Spleen (tissue), 11 donors: ENCODE data around the gene ASCL5. TPM values are rescaled to one million over a fixed set of nuclear protein-coding genes. Genes with fewer than 3 reads are reported as not detected.

Experiments
- DNase-seq: peaks from one replicate; pipeline ENCODE4 v3.0.0-alpha.2; 2020
- H3K27ac ChIP-seq, 8 donors: fragments of 200-600 bp; sonication (generic) in 7 of 8; 1 replicate in 4 of 8; 2 replicates in 4 of 8; pipeline versions ENCODE4 v1.5.0 to v1.8.0; 2016 to 2021; ENCODE audit warnings: inconsistent platforms in 4 of 8, mild to moderate bottlenecking in 4 of 8, moderate library complexity in 1 of 8
- H3K27me3 ChIP-seq, 7 donors: fragments of 200-600 bp; sonication (generic) in 6 of 7; replicated peaks in 1 of 7; 1 replicate in 4 of 7; 2 replicates in 3 of 7; pipeline versions ENCODE4 v1.5.0 to v1.8.0; 2016 to 2021; ENCODE audit warnings: inconsistent platforms in 3 of 7, mild to moderate bottlenecking in 1 of 7
- H3K36me3 ChIP-seq, 6 donors: fragments of 200-600 bp; sonication (generic) in 5 of 6; 1 replicate in 4 of 6; 2 replicates in 2 of 6; pipeline versions ENCODE4 v1.5.0 to v1.8.0; 2016 to 2021; ENCODE audit warnings: inconsistent platforms in 2 of 6
- H3K4me1 ChIP-seq, 6 donors: fragments of 200-600 bp; sonication (generic) in 5 of 6; 1 replicate in 3 of 6; 2 replicates in 3 of 6; pipeline versions ENCODE4 v1.5.0 to v1.8.0; 2016 to 2021; ENCODE audit warnings: inconsistent platforms in 3 of 6
- H3K4me3 ChIP-seq, 8 donors: fragments of 200-600 bp; sonication (generic) in 7 of 8; 1 replicate in 4 of 8; 2 replicates in 4 of 8; pipeline versions ENCODE4 v1.5.0 to v1.8.0; 2016 to 2021; ENCODE audit warnings: inconsistent platforms in 4 of 8, mild to moderate bottlenecking in 4 of 8, moderate library complexity in 2 of 8
- H3K9me3 ChIP-seq, 8 donors: fragments of 200-600 bp; sonication (generic) in 7 of 8; 1 replicate in 4 of 8; 2 replicates in 4 of 8; pipeline versions ENCODE4 v1.5.0 to v1.8.0; 2016 to 2021; ENCODE audit warnings: inconsistent platforms in 4 of 8
- POLR2A ChIP-seq, 3 donors: fragments of 450-650 bp; IDR thresholded peaks; one replicate each; pipeline ENCODE4 v1.5.1; 2017; ENCODE audit warnings: antibody characterized with exemption in 3 of 3, mild to moderate bottlenecking in 1 of 3
- POLR2AphosphoS5 ChIP-seq, 3 donors: sonication (generic); formaldehyde crosslinking; IDR thresholded peaks; one replicate each; pipeline ENCODE4 v1.5.1; 2017; ENCODE audit warnings: antibody characterized with exemption in 3 of 3
- WGBS, 5 donors: extraction: QIAGEN DNeasy Blood & Tissue Kit in 3 of 5; methylation state at CpG; one replicate each; pipeline versions ENCODE4 v1.1.5 to v1.1.7; 2013 to 2018; 5-methylcytosine and 5-hydroxymethylcytosine counted together
- intact Hi-C: fragments of 100-400 bp; cut with DNase I; formaldehyde crosslinking; loops from one replicate; pipeline ENCODE4 v1.15.0; 2023; ENCODE audit warnings: low total_unique reads
- polyA plus RNA-seq, 3 donors: library from polyadenylated mRNA; stranded (reverse); fragments of 200-250 nt; gene quantifications; one replicate each; pipeline ENCODE4 v1.2.1, GENCODE V29; 2013
- total RNA-seq, 7 donors: library from RNA; depleted of rRNA in 3 of 7; stranded (reverse); fragments of >200 nt in 3 of 7; fragmentation: NEBNext Ultra II Directional in 4 of 7; extraction: Animal tissue kit (Norgen Biotek cat#: 25700) in 4 of 7; gene quantifications; one replicate each; pipeline versions ENCODE4 v1.1.0 to v1.2.1, GENCODE V29; 2016 to 2021
- TF ChIP-seq, protein P1 (sequence below), 11 experiments: fragments of 200-600 bp in 7 of 11; fragments of 450-650 bp in 4 of 11; sonication (generic) in 4 of 11; IDR thresholded peaks in 8 of 11; conservative IDR thresholded peaks in 3 of 11; 1 replicate in 7 of 11; 2 replicates in 4 of 11; pipeline versions ENCODE4 v1.4.0 to v1.8.0; 2016 to 2021; ENCODE audit warnings: antibody characterized with exemption in 11 of 11, inconsistent platforms in 4 of 11, mild to moderate bottlenecking in 1 of 11
- donor health status: healthy with polysubstance abuse.
- donor health status: DM: no; HTN: no; CAD: no; lungs with moderate emphysema.
- donor health status: DM: no; HTN: no; CAD: no.
- donor health status: Bipolar disorder and iron deficiency.
- donor health status: healthy.
- donor health status: DM: no; HTN: no; CAD: no.
- donor health status: DM: yes; HTN: yes; CAD: no.

ASCL5 gene
- total and polyA plus RNA-seq, 10 donors: 0.06 to 0.85 (median 0.09) TPM; not detected in 6

DNA sequence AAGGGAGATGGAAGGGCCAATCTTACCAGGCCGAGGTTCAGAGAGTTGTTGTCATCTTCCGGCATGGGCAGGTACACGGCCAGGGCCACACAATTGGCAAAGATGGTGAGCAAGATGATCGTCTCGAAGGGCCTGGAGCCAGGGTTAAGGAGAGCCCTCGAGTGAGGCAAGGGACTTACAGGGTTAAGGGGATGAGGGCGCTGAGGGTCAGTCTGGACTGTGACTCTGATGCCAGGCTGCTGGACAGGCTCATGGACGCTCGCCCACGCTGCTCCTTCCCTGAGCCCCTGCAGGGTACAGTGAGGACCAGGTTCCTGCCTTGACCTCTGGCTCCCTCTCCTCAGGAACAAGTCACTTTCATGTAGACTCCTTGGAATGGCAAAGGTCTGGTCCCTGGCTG, 16.8 kb downstream of the ASCL5 start:
- H3K27me3 ChIP-seq: peaks cover 0 to 23% (median 10%) of the 10 kb centered on the region in 7 donors
- no peaks in the 10 kb centered on the region for H3K9me3 ChIP-seq
- no peak for DNase-seq
- peaks cover 5 to 16% (median 10%) of the 10 kb centered on the region in 6 donors for H3K4me1 ChIP-seq
- intact Hi-C loops: loop anchor here (5.0 kb wide), 1 partner anchor 138 kb away; no protein-coding TSS in a partner anchor
- no peak for TF ChIP-seq POLR2AphosphoS5 (IDR thresholded peaks at IDR 0.05)
- TF ChIP-seq, protein P1, sequence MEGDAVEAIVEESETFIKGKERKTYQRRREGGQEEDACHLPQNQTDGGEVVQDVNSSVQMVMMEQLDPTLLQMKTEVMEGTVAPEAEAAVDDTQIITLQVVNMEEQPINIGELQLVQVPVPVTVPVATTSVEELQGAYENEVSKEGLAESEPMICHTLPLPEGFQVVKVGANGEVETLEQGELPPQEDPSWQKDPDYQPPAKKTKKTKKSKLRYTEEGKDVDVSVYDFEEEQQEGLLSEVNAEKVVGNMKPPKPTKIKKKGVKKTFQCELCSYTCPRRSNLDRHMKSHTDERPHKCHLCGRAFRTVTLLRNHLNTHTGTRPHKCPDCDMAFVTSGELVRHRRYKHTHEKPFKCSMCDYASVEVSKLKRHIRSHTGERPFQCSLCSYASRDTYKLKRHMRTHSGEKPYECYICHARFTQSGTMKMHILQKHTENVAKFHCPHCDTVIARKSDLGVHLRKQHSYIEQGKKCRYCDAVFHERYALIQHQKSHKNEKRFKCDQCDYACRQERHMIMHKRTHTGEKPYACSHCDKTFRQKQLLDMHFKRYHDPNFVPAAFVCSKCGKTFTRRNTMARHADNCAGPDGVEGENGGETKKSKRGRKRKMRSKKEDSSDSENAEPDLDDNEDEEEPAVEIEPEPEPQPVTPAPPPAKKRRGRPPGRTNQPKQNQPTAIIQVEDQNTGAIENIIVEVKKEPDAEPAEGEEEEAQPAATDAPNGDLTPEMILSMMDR (IDR thresholded peaks at IDR 0.05 in 8 of 11, conservative IDR thresholded peaks at IDR 0.05 in 3 of 11): no peak
- TF ChIP-seq POLR2A (IDR thresholded peaks at IDR 0.05): no peak
- no peak overlapping the region for H3K4me3 ChIP-seq
- WGBS, 5 donors: 80 to 95% (median 89%) methylated on average over 7 to 10 of the region's 10 CpGs
- no peaks in the 10 kb centered on the region for H3K36me3 ChIP-seq
- no peak overlapping the region for H3K27ac ChIP-seq

GRCh38 chr1:201109651-201110050, 17.3 kb downstream of the ASCL5 start:
- no peak for DNase-seq
- no peak for TF ChIP-seq POLR2A (IDR thresholded peaks at IDR 0.05)
- no peak for TF ChIP-seq POLR2AphosphoS5 (IDR thresholded peaks at IDR 0.05)
- TF ChIP-seq, protein P1 (IDR thresholded peaks at IDR 0.05 in 8 of 11, conservative IDR thresholded peaks at IDR 0.05 in 3 of 11): no peak

DNA sequence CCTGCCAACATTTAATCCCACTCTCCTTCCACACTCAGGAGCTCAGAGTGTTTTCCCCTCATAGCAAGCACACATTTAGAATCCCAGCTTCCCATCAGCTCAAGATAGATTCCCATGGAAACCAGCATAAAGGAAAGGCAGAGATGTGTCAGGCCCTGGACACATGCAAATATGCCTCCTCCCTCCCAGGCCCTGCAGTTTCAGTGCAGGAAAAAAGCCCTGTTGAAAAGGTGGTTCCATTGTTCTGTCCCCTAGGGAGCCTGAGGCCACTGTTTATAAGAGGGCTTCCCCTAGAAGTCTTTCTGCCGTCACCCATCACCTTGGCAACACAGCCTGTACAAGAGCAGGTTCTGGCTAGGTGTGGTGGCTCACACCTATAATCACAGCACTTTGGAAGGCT, 18.4 kb downstream of the ASCL5 start:
- Histone ChIP-seq H3K36me3 (no peaks in the 10 kb centered on the region), H3K27ac (no peak overlapping the region), H3K4me1 (peaks cover 0 to under 1% (median under 1%) of the 10 kb centered on the region in 6 donors), H3K9me3 (no peaks in the 10 kb centered on the region), H3K4me3 (no peak overlapping the region), H3K27me3 (peaks cover 0 to 8% (median 0%) of the 10 kb centered on the region in 7 donors)
- intact Hi-C loops: no loop called here
- TF ChIP-seq POLR2A (IDR thresholded peaks at IDR 0.05) (no peak), POLR2AphosphoS5 (IDR thresholded peaks at IDR 0.05) (no peak)
- TF ChIP-seq, protein P1 (IDR thresholded peaks at IDR 0.05 in 8 of 11, conservative IDR thresholded peaks at IDR 0.05 in 3 of 11): no peak
- WGBS, 5 donors: 55 to 100% (median 73%) methylated on average over 1 of the region's 1 CpG
- DNase-seq: no peak

More at GRCh38 chr1:201109651-201110050, 17.3 kb downstream of the ASCL5 start:
- peaks cover 4 to 11% (median 8%) of the 10 kb centered on the region in 6 donors for H3K4me1 ChIP-seq
- H3K9me3 ChIP-seq: no peaks in the 10 kb centered on the region
- WGBS, 5 donors: 95 to 100% (median 96%) methylated on average over 1 of the region's 1 CpG
- no peaks in the 10 kb centered on the region for H3K36me3 ChIP-seq
- peaks cover 0 to 18% (median 5%) of the 10 kb centered on the region in 7 donors for H3K27me3 ChIP-seq
- no peak overlapping the region for H3K27ac ChIP-seq
- no peak overlapping the region for H3K4me3 ChIP-seq
- intact Hi-C loops: loop anchor here (5.0 kb wide), 1 partner anchor 137 kb away; no protein-coding TSS in a partner anchor

DNA sequence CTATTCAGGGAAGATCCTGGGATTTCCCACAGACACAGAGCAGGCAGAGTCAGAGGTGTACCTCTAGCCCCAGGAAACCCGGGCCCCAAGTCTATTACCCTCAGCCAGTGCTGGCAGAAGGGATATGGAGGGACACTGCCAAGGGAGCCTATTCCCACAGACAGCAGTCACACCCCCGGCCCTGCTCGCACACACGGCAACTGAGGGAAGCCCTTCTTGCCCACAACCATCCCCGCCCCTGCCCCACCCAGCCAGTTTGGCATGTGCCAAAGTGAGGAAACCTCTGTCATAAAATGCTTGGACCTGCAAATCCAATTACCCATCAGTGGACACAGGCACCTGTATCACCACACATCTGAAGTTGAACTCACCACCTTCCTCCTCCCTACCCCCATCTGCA, 21.3 kb downstream of the ASCL5 start:
- Histone ChIP-seq H3K27ac (no peak overlapping the region), H3K27me3 (no peaks in the 10 kb centered on the region), H3K4me3 (no peak overlapping the region), H3K36me3 (no peaks in the 10 kb centered on the region), H3K9me3 (no peaks in the 10 kb centered on the region), H3K4me1 (no peaks in the 10 kb centered on the region)
- DNase-seq: no peak
- 75 to 91% (median 82%) methylated on average over 5 of the region's 5 CpGs for WGBS, 5 donors
- intact Hi-C loops: no loop called here
- TF ChIP-seq, protein P1 (IDR thresholded peaks at IDR 0.05 in 8 of 11, conservative IDR thresholded peaks at IDR 0.05 in 3 of 11): no peak
- TF ChIP-seq POLR2AphosphoS5 (IDR thresholded peaks at IDR 0.05): no peak
- no peak for TF ChIP-seq POLR2A (IDR thresholded peaks at IDR 0.05)
